Erythroblast (primary cell): Measurements from ENCODE around the gene PTH2.

Source experiments
- GATA1 ChIP-seq: IDR thresholded peaks from 2 replicates; pipeline ENCODE4 v1.6.1; 2011; ENCODE audit warnings: low read depth, mild to moderate bottlenecking, control low read depth, low read length, moderate library complexity
- POLR2A ChIP-seq: IDR thresholded peaks from 2 replicates; pipeline ENCODE4 v1.6.1; 2011; ENCODE audit warnings: mild to moderate bottlenecking, low read length

DNA sequence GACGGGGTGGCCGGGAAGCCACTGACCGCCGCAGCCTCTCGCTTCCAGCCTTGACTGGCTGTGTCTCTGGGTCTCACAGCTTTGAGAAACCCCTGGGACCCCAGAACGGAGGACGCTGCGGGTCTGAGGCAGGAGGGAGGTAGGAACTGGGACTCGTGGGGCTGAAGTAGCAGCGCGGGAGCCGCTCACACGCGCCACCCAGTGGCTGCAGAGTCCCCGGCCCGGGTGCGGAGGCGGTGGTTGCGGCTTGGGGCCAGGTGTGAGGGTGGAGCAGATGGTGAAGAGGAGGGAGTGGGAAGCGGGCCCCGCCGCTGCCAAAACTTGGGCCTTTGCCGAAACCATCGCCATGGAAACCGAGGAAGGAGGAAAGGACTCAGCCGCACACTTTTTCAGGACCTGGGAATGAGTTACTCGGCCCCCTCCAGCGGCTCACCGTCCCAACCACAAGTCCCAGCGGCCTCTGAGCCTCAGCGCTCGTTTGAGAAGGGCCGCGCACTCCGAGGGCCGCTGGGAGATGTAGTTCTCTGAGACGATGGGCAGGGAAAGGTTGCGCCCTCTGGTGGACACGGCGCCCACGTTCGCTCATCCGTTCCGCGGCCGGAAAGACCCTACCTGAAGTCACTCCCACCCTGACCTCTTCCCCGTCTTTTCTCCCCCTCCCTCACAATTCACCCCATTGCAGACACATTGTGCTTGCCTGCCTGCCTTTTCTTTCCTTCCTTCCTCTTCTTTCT is 20.3 kb upstream of the PTH2 start:
- no peak for TF ChIP-seq POLR2A
- TF ChIP-seq GATA1, result no peak
